SU-DHL-6 (cell line): Measurements from ENCODE around the gene PPIL6.

ENCODE experiments used
- H2AFZ ChIP-seq: fragments of 200-600 bp; sonication (generic); 2 replicates; pipeline ENCODE4 v1.6.1; 2014; ENCODE audit warnings: low read depth, mild to moderate bottlenecking, moderate library complexity, mixed read lengths, antibody characterized with exemption, low read length; ENCODE audit not compliant: severe bottlenecking
- H3F3A ChIP-seq: fragments of 200-600 bp; shearing (Covaris generic); 2 replicates; pipeline ENCODE4 v1.6.0; 2016; ENCODE audit warnings: antibody characterized with exemption, mild to moderate bottlenecking; ENCODE audit not compliant: insufficient read depth
- H3K27ac ChIP-seq: fragments of 200-600 bp; sonication (generic); 2 replicates; pipeline ENCODE4 v1.5.1; 2016; ENCODE audit warnings: low read depth, mild to moderate bottlenecking, low read length, moderate library complexity, mixed read lengths
- H3K27me3 ChIP-seq: fragments of 200-600 bp; sonication (generic), shearing (Covaris generic); 2 replicates; pipeline ENCODE4 v1.6.0; 2014; ENCODE audit warnings: mild to moderate bottlenecking, low read length
- H3K36me3 ChIP-seq: fragments of 200-600 bp; sonication (generic); 2 replicates; pipeline ENCODE4 v1.6.1; 2014; ENCODE audit warnings: mild to moderate bottlenecking, low read length, mixed read lengths
- H3K4me2 ChIP-seq: fragments of 300-600, 200-600 bp; shearing (Covaris generic), sonication (generic); 2 replicates; pipeline ENCODE4 v1.6.0; 2014; ENCODE audit warnings: low read length, low read depth, mild to moderate bottlenecking; ENCODE audit not compliant: poor library complexity, severe bottlenecking
- H3K4me3 ChIP-seq: fragments of 200-600 bp; sonication (generic); 2 replicates; pipeline ENCODE4 v1.5.1; 2014; ENCODE audit warnings: antibody characterized with exemption, low read length, mild to moderate bottlenecking, mixed read lengths; ENCODE audit not compliant: insufficient read depth, poor library complexity, severe bottlenecking
- H3K79me2 ChIP-seq: fragments of 200-600 bp; sonication (generic); 2 replicates; pipeline ENCODE4 v1.6.1; 2014; ENCODE audit warnings: mild to moderate bottlenecking, low read length, moderate library complexity; ENCODE audit not compliant: insufficient read depth
- H3K9ac ChIP-seq: fragments of 200-600 bp; sonication (generic); 2 replicates; pipeline ENCODE4 v1.7.0; 2014; ENCODE audit warnings: mild to moderate bottlenecking, low read length
- H3K9me2 ChIP-seq: fragments of 200-600 bp; sonication (generic); replicated peaks from 2 replicates; pipeline ENCODE4 v1.6.1; 2014; ENCODE audit warnings: low read length; ENCODE audit not compliant: insufficient read depth
- H3K9me3 ChIP-seq: fragments of 200-600 bp; sonication (generic); 2 replicates; pipeline ENCODE4 v1.6.1; 2014; ENCODE audit warnings: low read length, mixed read lengths; ENCODE audit not compliant: insufficient read depth
- H4K20me1 ChIP-seq: fragments of 200-600 bp; sonication (generic); 2 replicates; pipeline ENCODE4 v1.6.1; 2014; ENCODE audit warnings: low read depth, mild to moderate bottlenecking, antibody characterized with exemption, low read length, moderate library complexity, mixed read lengths
- EZH2phosphoT487 ChIP-seq: fragments of 200-600 bp; sonication (generic), shearing (Covaris generic); conservative IDR thresholded peaks from 2 replicates; pipeline ENCODE4 v1.6.1; 2018; ENCODE audit warnings: mild to moderate bottlenecking, antibody characterized with exemption, low read length, moderate library complexity, mixed read lengths
- TF ChIP-seq, protein P1 (sequence below): fragments of 200-600 bp; sonication (generic); IDR thresholded peaks from one replicate; pipeline ENCODE4 v1.5.1; 2017; ENCODE audit warnings: antibody characterized with exemption, mild to moderate bottlenecking, low read length, moderate library complexity; ENCODE audit not compliant: insufficient read depth, poor library complexity, severe bottlenecking

PPIL6 gene

DNA sequence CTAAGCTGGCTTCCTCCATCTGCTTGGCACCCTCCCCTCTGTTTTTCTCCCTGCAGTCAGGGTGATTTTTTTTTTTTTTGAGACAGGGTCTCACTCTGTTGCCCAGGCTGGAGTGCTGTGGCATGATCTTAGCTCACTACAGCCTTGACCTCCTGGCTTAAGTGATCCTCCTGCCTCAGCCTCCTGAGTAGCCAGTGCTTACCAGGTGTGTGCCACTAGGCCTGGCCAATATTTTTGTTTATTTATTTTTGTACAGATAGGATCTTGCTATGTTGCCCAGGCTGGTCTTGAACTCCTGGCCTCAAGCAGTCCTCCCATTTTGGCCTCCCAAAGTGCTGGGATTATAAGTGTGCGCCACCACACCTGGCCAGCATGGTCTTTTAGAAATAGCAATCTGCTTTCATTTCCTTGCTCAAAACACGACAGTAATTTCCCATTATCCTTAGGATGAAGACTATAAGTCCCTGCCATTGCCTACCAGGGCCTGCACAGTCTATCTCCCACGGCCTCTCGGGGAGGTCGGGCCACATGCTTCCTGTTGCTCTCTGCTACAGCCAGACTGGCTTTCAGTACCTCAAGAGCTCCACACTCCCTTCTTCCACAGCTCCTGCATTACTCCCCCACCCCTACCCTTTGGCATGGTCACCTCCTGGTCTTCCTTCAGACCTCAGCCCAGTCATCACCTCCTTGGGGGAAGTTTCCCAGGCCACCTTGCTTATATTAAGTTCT lies 47.1 kb downstream of the PPIL6 start:
- no peaks in the 10 kb centered on the region for H3K27me3 ChIP-seq
- H3K9me2 ChIP-seq, result no peaks in the 10 kb centered on the region
- H3K27ac ChIP-seq, result no peak overlapping the region
- H3K4me2 ChIP-seq, result no peak overlapping the region
- no peak overlapping the region for H3K9ac ChIP-seq
- H4K20me1 ChIP-seq, result no peaks in the 10 kb centered on the region
- no peaks in the 10 kb centered on the region for H3K36me3 ChIP-seq
- no peaks in the 10 kb centered on the region for H3K79me2 ChIP-seq
- H3K9me3 ChIP-seq, result no peaks in the 10 kb centered on the region
- no peak overlapping the region for H2AFZ ChIP-seq
- TF ChIP-seq, protein P1, sequence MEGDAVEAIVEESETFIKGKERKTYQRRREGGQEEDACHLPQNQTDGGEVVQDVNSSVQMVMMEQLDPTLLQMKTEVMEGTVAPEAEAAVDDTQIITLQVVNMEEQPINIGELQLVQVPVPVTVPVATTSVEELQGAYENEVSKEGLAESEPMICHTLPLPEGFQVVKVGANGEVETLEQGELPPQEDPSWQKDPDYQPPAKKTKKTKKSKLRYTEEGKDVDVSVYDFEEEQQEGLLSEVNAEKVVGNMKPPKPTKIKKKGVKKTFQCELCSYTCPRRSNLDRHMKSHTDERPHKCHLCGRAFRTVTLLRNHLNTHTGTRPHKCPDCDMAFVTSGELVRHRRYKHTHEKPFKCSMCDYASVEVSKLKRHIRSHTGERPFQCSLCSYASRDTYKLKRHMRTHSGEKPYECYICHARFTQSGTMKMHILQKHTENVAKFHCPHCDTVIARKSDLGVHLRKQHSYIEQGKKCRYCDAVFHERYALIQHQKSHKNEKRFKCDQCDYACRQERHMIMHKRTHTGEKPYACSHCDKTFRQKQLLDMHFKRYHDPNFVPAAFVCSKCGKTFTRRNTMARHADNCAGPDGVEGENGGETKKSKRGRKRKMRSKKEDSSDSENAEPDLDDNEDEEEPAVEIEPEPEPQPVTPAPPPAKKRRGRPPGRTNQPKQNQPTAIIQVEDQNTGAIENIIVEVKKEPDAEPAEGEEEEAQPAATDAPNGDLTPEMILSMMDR, result no peak
- TF ChIP-seq EZH2phosphoT487, result no peak
- H3K4me3 ChIP-seq, result no peak overlapping the region
- no peaks in the 10 kb centered on the region for H3F3A ChIP-seq

GRCh38 chr6:109389650-109390274 lies 50.7 kb downstream of the PPIL6 start:
- no peaks in the 10 kb centered on the region for H4K20me1 ChIP-seq
- no peak overlapping the region for H3K27ac ChIP-seq
- H3K4me2 ChIP-seq, result no peak overlapping the region
- no peaks in the 10 kb centered on the region for H3K79me2 ChIP-seq
- no peak for TF ChIP-seq EZH2phosphoT487
- TF ChIP-seq, protein P1, result no peak
- no peaks in the 10 kb centered on the region for H3K9me2 ChIP-seq
- no peak overlapping the region for H3K4me3 ChIP-seq
- H3K9me3 ChIP-seq, result no peaks in the 10 kb centered on the region
- H3F3A ChIP-seq, result no peaks in the 10 kb centered on the region
- H3K27me3 ChIP-seq, result no peaks in the 10 kb centered on the region
- no peak overlapping the region for H2AFZ ChIP-seq
- no peaks in the 10 kb centered on the region for H3K36me3 ChIP-seq
- no peak overlapping the region for H3K9ac ChIP-seq

DNA sequence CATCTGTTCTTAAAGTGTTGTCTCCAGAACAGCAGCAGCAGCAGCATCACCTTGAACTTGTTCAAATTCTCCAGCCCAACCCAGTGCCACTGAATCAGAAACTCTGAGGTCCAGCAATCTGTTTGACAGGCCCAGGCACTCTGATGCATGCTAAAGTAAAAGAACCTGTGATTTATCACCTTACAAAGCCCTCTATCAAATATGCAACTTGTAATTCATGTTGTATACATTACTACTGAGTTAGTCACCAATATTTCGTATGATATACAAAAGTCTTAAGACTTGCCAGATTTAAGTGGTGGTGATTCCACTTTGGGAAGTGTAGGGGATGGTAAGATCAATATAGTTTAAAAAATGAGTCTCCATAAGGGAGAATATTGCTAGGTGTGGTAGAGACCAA lies 52.2 kb downstream of the PPIL6 start:
- TF ChIP-seq, protein P1, result no peak
- TF ChIP-seq EZH2phosphoT487, result no peak
- no peaks in the 10 kb centered on the region for H3K9me2 ChIP-seq

More for the DNA sequence above, 52.2 kb downstream of the PPIL6 start:
- Histone ChIP-seq H3K36me3 (no peaks in the 10 kb centered on the region), H4K20me1 (no peaks in the 10 kb centered on the region), H3K9me3 (no peaks in the 10 kb centered on the region), H3K4me3 (no peak overlapping the region), H3K79me2 (no peaks in the 10 kb centered on the region), H3K27me3 (no peaks in the 10 kb centered on the region), H3F3A (peaks cover 4% of the 10 kb centered on the region), H3K27ac (no peak overlapping the region), H3K4me2 (no peak overlapping the region), H2AFZ (no peak overlapping the region), H3K9ac (no peak overlapping the region)
